Parathyroid adenoma (tissue), 2 donors: Measurements from ENCODE around the gene PDE9A.

Source experiments
- H2AFZ ChIP-seq: fragments of 300-600 bp; sonication (generic); one replicate; pipeline ENCODE4 v1.7.0; 2017; ENCODE audit warnings: antibody characterized with exemption, mild to moderate bottlenecking
- H3K27ac ChIP-seq: fragments of 300-600 bp; sonication (generic); one replicate; pipeline ENCODE4 v1.7.0; 2017
- H3K27me3 ChIP-seq: fragments of 300-600 bp; sonication (generic); one replicate; pipeline ENCODE4 v1.7.0; 2017; ENCODE audit warnings: low read length; ENCODE audit not compliant: control insufficient read depth, insufficient read depth
- H3K36me3 ChIP-seq: fragments of 300-600 bp; sonication (generic); one replicate; pipeline ENCODE4 v1.7.0; 2017; ENCODE audit warnings: low read length; ENCODE audit not compliant: control insufficient read depth, insufficient read depth
- H3K4me1 ChIP-seq: fragments of 300-600 bp; sonication (generic); one replicate; pipeline ENCODE4 v1.7.0; 2017; ENCODE audit warnings: control low read depth
- H3K4me2 ChIP-seq: fragments of 300-600 bp; sonication (generic); one replicate; pipeline ENCODE4 v1.7.0; 2017; ENCODE audit warnings: low read length
- H3K4me3 ChIP-seq: fragments of 300-600 bp; sonication (generic); one replicate; pipeline ENCODE4 v1.7.0; 2017; ENCODE audit warnings: low read depth, low read length
- H3K79me2 ChIP-seq: fragments of 300-600 bp; sonication (generic); one replicate; pipeline ENCODE4 v1.7.0; 2017; ENCODE audit warnings: control low read depth
- H3K9ac ChIP-seq: fragments of 300-600 bp; sonication (generic); one replicate; pipeline ENCODE4 v1.7.0; 2017; ENCODE audit warnings: mild to moderate bottlenecking
- H3K9me3 ChIP-seq: fragments of 300-600 bp; sonication (generic); one replicate; pipeline ENCODE4 v1.7.0; 2017; ENCODE audit warnings: low read length; ENCODE audit not compliant: control insufficient read depth
- CTCF ChIP-seq: fragments of 300-600 bp; sonication (generic); IDR thresholded peaks from one replicate; pipeline ENCODE4 v1.7.0; 2017; ENCODE audit warnings: antibody characterized with exemption, mild to moderate bottlenecking
- donor health status: primary hyperparathyroidism.

PDE9A gene

DNA sequence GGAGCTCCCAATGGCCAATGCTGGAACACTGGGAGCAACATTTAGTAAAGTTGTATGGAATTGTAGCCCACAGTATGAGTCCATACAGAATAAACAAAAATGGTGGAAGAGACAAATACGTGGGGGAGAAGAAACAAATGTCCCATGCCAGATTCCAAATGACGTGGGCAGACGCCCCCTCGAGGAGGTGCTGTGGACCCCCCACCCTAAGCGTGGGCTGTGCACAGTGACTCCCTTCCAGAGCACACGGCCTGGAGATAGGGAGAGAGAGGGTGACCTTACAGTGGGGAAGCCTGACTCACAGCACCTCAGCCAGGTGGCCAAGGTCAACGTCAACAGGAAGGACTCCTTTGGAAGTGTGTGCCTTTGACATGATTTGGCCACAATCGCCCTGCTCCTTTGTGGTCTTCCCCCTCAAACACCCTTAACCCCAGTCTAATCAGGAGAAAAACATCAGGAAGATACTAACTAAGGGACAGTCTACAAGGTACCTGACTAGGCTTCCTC, 13.7 kb upstream of the PDE9A start:
- H2AFZ ChIP-seq, result no peak overlapping the region
- no peak overlapping the region for H3K9ac ChIP-seq
- TF ChIP-seq CTCF, result no peak
- no peaks in the 10 kb centered on the region for H3K9me3 ChIP-seq
- no peak overlapping the region for H3K4me2 ChIP-seq
- no peaks in the 10 kb centered on the region for H3K36me3 ChIP-seq
- H3K79me2 ChIP-seq, result no peaks in the 10 kb centered on the region
- no peak overlapping the region for H3K4me3 ChIP-seq
- no peaks in the 10 kb centered on the region for H3K4me1 ChIP-seq
- H3K27ac ChIP-seq, result no peak overlapping the region
- no peaks in the 10 kb centered on the region for H3K27me3 ChIP-seq

- Histone ChIP-seq H3K4me1 (no peaks in the 10 kb centered on the region), H3K4me2 (no peak overlapping the region), H3K27me3 (no peaks in the 10 kb centered on the region), H3K9me3 (no peaks in the 10 kb centered on the region), H3K27ac (no peak overlapping the region), H3K9ac (no peak overlapping the region), H3K79me2 (no peaks in the 10 kb centered on the region), H3K36me3 (no peaks in the 10 kb centered on the region), H2AFZ (no peak overlapping the region), H3K4me3 (no peak overlapping the region)
- TF ChIP-seq CTCF, result no peak
These were observed 12.9 kb upstream of the PDE9A start for GRCh38 chr21:42640486-42640885.

DNA sequence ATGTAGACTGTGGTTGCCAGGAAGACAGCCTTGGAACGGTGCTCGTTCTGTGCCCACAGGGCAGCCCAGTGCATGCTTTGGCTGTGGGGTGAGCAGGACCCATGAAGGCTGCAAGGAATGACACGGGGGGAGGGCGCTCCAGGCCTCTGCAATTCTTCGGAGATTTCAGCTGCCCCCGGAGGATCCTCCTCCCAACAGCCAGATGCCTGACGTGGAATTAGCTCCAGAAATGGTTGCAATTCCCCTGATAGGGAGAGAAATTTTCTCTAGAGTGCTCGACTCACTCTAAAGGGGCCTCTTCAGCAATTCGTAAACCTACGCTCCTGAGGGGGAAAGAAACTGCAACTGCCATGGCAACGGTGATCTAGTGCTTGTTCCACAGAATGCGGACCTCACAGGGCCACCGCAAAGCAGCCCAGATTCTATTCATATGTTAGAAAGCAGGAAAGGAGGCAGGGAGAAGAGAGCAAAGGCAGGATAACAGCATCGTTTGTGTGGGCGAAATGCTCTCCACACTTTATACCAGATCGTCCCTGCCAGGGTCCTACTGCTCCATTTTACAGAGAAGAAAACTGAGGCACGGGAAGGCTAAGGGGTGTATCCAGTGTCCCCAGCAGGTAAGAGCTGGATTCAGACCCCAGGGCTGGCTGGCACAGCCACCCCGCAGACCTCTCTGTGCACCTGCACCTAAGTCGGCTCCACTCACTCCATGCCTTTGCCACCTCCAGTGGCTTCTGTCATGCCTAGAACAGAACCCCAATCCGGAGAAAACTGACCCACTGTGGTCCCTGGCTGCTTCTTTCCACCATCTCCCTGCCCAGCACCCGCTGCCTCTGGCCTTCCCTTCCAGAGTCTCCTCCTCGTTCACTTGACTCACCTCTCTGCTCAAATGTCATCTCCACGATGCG, 11.9 kb upstream of the PDE9A start:
- no peak overlapping the region for H3K27ac ChIP-seq
- H3K9ac ChIP-seq, result no peak overlapping the region
- no peak overlapping the region for H2AFZ ChIP-seq
- H3K4me1 ChIP-seq, result no peaks in the 10 kb centered on the region
- H3K27me3 ChIP-seq, result no peaks in the 10 kb centered on the region
- no peak overlapping the region for H3K4me2 ChIP-seq
- H3K36me3 ChIP-seq, result no peaks in the 10 kb centered on the region
- H3K4me3 ChIP-seq, result no peak overlapping the region
- TF ChIP-seq CTCF, result no peak
- H3K79me2 ChIP-seq, result no peaks in the 10 kb centered on the region
- H3K9me3 ChIP-seq, result no peaks in the 10 kb centered on the region

DNA sequence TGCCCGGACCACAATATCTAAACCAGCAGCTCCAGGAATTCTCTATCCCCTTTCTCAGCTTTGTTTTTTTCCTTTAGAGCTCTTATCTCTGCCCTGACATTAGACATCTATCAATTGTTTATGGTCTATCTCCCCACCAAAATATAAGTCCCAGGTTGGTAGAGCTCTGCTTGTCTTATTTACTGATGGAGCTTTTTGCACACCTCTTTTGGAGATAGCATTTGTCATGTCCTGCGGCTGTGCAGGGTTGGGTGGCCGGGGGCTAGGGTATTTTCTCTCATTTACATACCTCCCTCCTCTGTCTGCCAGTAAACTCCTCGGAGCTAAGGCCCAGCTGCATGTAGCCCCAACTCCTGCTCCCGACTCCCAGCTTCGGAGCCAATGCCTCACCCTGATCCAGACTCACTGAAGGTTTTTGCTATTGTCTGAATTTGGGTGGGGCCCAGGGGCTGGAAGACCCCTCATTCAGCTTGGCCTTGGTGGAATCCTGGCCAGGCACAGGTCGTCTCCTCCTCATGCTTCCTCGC, 11.1 kb upstream of the PDE9A start:
- Histone ChIP-seq H3K79me2 (no peaks in the 10 kb centered on the region), H3K9me3 (no peaks in the 10 kb centered on the region), H3K4me1 (no peaks in the 10 kb centered on the region), H3K27ac (no peak overlapping the region), H3K4me2 (no peak overlapping the region), H2AFZ (no peak overlapping the region), H3K27me3 (no peaks in the 10 kb centered on the region), H3K4me3 (no peak overlapping the region), H3K9ac (no peak overlapping the region), H3K36me3 (no peaks in the 10 kb centered on the region)
- no peak for TF ChIP-seq CTCF
